ENCODE results near the gene GPR37.

- TF ChIP-seq POLR2A (IDR thresholded peaks at IDR 0.05; ENCODE audit: extremely low read depth, insufficient read length): no peak
- no peak for TF ChIP-seq CTCF (IDR thresholded peaks at IDR 0.05; ENCODE audit: low read depth, low read length)
Measured at GRCh38 chr7:124764051-124764846, 1.3 kb downstream of the GPR37 start.

Measured in NB4 (cell line).